GM15510 (cell line): ENCODE data around the gene RFX3.

ENCODE experiments used
- POLR2A ChIP-seq: IDR thresholded peaks from 3 replicates; pipeline ENCODE4 v1.6.1; 2011; ENCODE audit warnings: borderline replicate concordance; ENCODE audit not compliant: insufficient read length; ENCODE audit errors: extremely low read depth

The RFX3 gene

GRCh38 chr9:3468421-3469205, 57.2 kb downstream of the RFX3 start:
- TF ChIP-seq POLR2A, result no peak

GRCh38 chr9:3467593-3468219, 58.1 kb downstream of the RFX3 start:
- TF ChIP-seq POLR2A, result no peak

- no peak for TF ChIP-seq POLR2A
Observed at GRCh38 chr9:3464033-3464638, 61.7 kb downstream of the RFX3 start.

GRCh38 chr9:3458806-3459475, 66.9 kb downstream of the RFX3 start:
- no peak for TF ChIP-seq POLR2A

- no peak for TF ChIP-seq POLR2A
Observed at GRCh38 chr9:3457175-3457574, 68.6 kb downstream of the RFX3 start.

GRCh38 chr9:3455717-3456116, 70.1 kb downstream of the RFX3 start:
- no peak for TF ChIP-seq POLR2A

GRCh38 chr9:3455094-3455493, 70.7 kb downstream of the RFX3 start:
- TF ChIP-seq POLR2A, result no peak

- no peak for TF ChIP-seq POLR2A
Observed at GRCh38 chr9:3451956-3452355, 73.8 kb downstream of the RFX3 start.

GRCh38 chr9:3447788-3448187, 78.0 kb downstream of the RFX3 start:
- no peak for TF ChIP-seq POLR2A

- TF ChIP-seq POLR2A, result no peak
Observed at GRCh38 chr9:3447143-3447542, 78.7 kb downstream of the RFX3 start.

GRCh38 chr9:3446313-3446712, 79.5 kb downstream of the RFX3 start:
- no peak for TF ChIP-seq POLR2A

GRCh38 chr9:3444016-3444415, 81.8 kb downstream of the RFX3 start:
- no peak for TF ChIP-seq POLR2A

- no peak for TF ChIP-seq POLR2A
Observed at GRCh38 chr9:3441197-3441816, 84.5 kb downstream of the RFX3 start.

- TF ChIP-seq POLR2A, result no peak
Observed at GRCh38 chr9:3436629-3437420, 89.0 kb downstream of the RFX3 start.
